ENCODE data around the gene ZNF853.

- TF ChIP-seq CTCF (IDR thresholded peaks at IDR 0.05) (no peak), ZFX (IDR thresholded peaks at IDR 0.05; ENCODE audit: borderline replicate concordance) (no peak)
Observed at GRCh38 chr7:6654842-6655610, 39.6 kb downstream of the ZNF853 start.

Measured in 22Rv1 (cell line).